GM12892 (cell line): ENCODE data around the gene OXNAD1.
A peak's percentile ranks its signal among the peaks of the same experiment; 100 is the strongest.

Source experiments
- DNase-seq: peaks from one replicate; pipeline ENCODE4 v3.0.0; 2011; ENCODE audit not compliant: insufficient read length
- FAIRE-seq: peaks from 2 replicates; lab custom pipeline; 2011; peaks lifted over from hg19 to GRCh38; lab: Jason Lieb, UNC
- POLR2A ChIP-seq: IDR thresholded peaks from 2 replicates; pipeline ENCODE4 v1.6.1; 2011; ENCODE audit warnings: low read depth, low read length, control low read depth
- POLR2AphosphoS5 ChIP-seq: IDR thresholded peaks from 2 replicates; pipeline ENCODE4 v1.6.1; 2011; ENCODE audit warnings: low read depth, low read length, control low read depth
- TAF1 ChIP-seq: IDR thresholded peaks from 2 replicates; pipeline ENCODE4 v1.6.1; 2011; ENCODE audit warnings: low read depth, mild to moderate bottlenecking, control low read depth, low read length, borderline replicate concordance

Gene OXNAD1

DNA sequence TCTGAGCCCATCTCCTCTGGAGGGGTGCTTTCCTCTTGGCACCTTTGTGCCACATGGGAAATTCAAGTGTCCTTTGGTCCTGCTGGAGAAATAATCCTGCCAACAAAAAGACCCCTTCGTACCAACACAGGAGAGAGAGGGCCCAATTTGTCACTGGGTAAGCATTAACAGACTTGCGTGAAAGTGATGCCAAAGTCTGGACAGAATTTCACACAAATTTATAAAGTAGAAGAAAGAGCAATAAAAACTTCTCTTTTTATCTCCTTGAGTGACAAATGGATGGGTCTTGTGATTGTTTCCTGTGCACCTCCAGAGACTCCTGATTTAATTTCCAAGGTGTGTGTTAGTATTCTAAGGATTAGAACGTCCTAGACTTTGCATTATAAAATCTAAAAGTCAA is 15.1 kb upstream of the OXNAD1 start:
- TF ChIP-seq POLR2AphosphoS5 (no peak), TAF1 (no peak), POLR2A (no peak)
- DNase-seq (no peak), FAIRE-seq (no peak)

DNA sequence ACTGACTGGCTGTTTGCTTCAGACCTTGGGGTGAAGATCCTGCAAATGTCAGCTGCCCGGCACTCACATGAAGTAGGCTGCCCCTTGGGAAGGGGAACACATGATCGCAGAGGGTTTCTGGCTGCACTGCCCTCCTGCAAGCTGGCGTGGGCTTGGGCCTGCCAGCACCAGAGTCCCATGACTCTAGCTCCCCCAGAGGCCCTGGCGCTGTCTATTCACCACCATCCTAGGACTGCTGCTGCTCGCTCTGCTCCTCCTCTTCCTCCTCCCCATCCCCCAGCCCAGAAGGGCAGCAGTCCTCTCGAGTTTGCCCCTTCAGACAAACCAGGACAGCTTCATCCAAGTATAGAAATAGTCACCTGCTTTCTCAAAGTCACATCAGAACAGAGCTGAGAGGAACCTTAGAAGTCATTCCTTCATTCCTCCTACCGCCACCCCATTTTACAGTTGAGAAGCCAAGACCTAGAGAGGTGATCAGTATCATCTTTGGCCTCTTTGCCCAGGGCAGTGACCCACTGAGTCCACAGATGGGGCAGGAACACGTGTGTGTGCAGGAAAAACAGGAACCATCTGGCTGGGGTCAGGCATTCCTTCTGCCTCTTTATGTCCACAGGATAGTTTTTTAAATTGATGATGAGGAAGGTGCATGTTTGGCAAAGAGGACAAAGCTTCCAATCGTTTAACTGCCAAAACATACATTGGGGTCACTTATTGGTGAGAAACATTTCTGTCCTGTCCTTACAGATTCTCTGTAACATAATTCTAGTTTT is 13.5 kb upstream of the OXNAD1 start:
- TF ChIP-seq POLR2A (no peak), POLR2AphosphoS5 (no peak), TAF1 (no peak)
- no peak for FAIRE-seq

DNA sequence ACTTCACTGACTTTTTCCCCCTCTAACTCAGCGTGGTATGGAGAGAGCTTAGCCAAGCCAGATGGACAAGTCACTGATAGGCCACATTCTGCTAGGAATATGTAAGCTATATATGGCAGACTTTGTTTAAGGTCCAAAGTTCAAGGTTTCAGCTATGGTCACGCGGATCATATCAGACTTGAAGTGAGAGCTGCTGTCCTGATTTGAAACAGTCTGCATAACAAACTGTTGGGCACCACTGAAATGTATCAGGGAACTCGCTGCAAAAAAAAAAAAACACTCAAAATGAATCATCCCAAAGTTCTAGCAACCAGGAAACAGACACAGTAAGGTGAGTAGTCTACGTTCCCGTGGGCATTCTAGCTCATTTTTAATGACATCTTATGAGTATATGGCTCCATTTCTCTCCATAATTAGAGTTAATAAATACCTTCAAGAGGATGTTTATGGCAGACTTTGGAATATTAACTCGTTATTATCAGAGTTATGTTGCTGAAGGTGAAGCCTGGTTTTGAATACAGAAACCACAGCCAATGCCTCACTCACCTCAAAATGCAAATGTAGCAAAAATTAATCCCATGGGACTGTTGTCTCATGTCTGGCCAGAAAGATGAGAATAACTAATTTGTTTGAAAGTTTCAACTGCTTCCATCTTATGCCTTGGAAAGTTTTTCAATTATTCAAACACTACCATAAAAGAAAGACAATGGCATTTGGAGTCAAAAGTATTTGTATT is 12.6 kb upstream of the OXNAD1 start:
- DNase-seq (no peak), FAIRE-seq (peak; percentile 17)
- TF ChIP-seq TAF1 (no peak), POLR2AphosphoS5 (no peak), POLR2A (no peak)

More for the DNA sequence above, 13.5 kb upstream of the OXNAD1 start:
- DNase-seq, result no peak

DNA sequence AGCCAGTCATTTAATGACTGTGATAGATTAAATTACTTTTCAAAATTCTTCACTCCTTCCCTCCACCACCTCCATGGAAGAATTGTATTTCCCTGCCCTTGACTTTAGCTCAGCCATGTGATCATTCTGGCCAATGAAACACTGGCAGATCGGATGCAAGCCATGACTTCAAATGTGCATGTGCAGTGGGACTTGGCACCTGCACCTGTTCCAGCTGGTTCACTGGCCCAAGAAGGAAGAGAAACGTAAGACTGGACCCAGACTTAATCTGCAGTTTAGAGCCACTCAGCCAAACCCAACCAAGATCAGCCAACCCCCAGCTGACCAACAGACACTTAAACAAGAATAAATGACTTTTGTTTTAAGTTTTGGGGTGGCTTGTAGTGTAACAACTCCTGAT is 12.0 kb upstream of the OXNAD1 start:
- DNase-seq, result no peak
- TF ChIP-seq POLR2A, result no peak
- no peak for FAIRE-seq

DNA sequence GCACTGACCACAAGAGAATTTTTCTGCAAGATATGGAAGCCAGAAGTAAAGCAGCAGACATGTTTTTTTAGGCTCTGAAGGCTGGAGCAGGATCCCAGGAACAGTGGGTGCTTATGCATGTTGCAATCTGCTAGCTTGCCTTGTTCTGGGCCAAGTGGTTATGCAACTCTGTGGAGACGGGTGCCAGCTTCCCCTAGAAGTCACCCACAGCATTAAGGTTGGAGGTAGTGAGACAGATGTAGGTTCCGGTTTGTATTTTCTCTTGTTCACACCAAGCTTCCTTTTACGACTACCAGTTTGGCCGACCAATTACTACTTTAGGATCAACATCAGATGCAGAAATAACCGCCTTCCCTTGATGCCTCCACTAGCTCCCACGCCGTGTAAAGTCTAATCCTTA is 11.4 kb upstream of the OXNAD1 start:
- FAIRE-seq (no peak), DNase-seq (no peak)
- TF ChIP-seq POLR2AphosphoS5 (no peak), TAF1 (no peak), POLR2A (no peak)

DNA sequence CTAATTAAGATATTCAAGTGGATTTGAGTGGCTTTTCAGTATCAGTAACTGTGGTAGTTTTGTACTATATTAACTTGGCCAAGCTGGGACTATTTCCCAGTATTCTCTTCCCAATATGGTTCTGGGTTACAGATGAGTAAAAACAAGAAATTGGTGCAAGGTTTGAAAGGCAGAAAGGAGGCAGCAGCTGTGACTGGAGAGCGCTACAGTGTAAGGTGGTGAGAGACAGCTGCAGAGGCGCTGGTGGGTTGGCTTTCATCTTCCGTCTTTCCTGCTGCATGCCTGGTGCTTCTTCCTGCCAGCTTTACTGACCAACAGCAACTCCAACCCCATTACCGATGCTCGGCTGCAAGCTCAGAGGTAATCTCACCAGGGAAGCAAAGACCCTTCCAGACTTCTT is 10.1 kb upstream of the OXNAD1 start:
- DNase-seq (no peak), FAIRE-seq (peak; percentile 64)

DNA sequence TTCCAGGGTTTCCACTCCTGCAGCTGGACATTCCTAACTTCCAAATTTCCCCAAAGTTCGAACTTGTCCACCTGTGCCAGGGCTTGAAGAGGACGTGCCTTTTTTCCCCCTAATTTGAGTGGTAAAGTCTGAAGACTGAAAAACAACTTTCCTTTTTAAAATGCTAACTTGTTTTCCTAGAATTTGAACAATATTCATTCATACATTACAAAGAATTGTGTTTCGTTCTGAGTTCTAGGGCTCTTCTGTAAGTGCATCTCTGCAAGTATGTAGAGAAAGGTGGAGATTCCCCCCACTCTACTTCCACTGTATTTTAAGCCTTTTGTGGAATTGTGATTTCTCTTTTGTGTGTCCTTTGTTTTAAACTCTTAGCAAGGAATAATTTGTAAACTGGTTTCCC is 9.7 kb upstream of the OXNAD1 start:
- TF ChIP-seq TAF1 (no peak), POLR2AphosphoS5 (no peak), POLR2A (no peak)
- no peak for DNase-seq
- FAIRE-seq, result no peak

More for the DNA sequence above, 10.1 kb upstream of the OXNAD1 start:
- no peak for TF ChIP-seq TAF1
- TF ChIP-seq POLR2A, result no peak
- TF ChIP-seq POLR2AphosphoS5, result no peak

DNA sequence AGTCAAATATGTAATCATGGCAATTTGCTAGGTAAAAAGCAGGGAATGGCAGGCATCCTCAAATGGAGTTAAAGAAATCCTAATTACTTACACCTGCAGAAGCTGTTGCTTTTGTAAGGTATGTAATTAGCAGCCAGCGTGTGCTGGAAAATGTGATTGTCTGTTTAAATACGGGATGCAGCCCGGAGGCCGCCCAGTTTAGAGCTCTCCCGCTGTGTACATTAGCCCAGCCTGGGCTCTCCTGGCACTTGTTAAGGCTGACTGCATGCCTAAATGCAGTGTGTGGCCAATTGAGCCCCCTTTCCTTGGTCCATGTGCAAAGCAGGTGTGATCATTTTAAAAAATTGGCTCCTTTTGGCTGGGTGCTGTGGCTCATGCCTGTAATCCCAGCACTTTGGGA is 9.3 kb upstream of the OXNAD1 start:
- FAIRE-seq (no peak), DNase-seq (no peak)
- TF ChIP-seq POLR2AphosphoS5 (no peak), POLR2A (no peak), TAF1 (no peak)

DNA sequence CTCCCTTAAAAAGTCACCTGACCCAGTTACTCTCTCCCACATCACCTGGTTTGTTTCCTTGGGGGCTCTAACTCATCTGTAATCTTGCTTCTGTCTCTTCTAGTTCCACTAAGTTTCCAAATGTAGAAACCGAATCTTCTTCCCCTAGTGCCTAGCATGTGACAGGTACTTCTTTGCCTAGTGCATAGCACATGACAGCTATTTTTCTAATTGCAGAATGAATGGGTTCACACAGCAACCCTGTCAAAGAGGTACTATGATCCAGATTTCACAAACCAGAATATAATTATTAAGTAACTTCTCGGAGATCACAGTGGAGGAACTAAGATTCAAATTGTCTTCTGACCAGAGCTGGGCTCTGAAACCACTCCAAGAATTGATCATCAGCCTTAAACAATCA is 7.7 kb upstream of the OXNAD1 start:
- DNase-seq (no peak), FAIRE-seq (no peak)
- TF ChIP-seq POLR2A (no peak), TAF1 (no peak), POLR2AphosphoS5 (no peak)

DNA sequence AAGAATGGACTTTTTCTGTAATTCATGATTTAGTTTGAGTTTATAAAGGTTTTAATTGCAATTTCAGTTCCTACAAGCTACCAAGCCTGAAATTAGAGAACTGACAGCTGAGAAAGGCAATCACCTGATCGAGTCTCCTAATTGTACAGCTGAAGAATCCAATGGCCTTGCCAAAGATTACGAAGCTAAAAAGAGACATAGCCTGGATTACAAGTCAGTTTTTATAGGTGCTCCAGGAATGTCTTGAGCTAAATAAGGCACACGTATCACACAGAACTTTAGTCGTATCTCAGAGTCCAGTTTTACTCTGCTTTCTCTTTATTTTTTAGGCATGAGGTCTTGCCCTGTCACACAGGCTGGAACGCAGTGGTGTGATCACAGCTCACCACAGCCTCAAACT is 6.8 kb upstream of the OXNAD1 start:
- no peak for DNase-seq
- FAIRE-seq, result no peak
- TF ChIP-seq TAF1 (no peak), POLR2AphosphoS5 (no peak), POLR2A (no peak)

DNA sequence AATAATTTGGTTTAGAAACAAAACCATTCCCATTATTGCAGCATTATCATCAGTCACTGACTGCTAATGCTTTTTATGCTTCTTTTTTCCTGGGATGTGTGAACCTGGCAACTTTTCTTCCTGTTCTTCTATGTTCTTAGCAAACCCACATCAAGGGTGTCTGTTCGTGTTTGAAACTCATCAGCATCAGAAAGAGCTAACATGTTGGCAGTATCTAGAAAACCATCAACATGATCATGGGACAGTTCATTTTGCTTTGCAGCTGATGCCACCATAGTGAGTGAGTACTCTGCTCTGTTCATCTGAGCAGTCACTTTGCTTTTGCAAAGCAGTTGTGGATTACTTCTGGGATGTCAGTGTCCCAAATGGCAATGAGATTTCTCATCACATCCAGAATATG is 6.1 kb upstream of the OXNAD1 start:
- FAIRE-seq, result no peak
- no peak for TF ChIP-seq POLR2AphosphoS5
- no peak for TF ChIP-seq TAF1
- no peak for TF ChIP-seq POLR2A
- DNase-seq, result no peak

DNA sequence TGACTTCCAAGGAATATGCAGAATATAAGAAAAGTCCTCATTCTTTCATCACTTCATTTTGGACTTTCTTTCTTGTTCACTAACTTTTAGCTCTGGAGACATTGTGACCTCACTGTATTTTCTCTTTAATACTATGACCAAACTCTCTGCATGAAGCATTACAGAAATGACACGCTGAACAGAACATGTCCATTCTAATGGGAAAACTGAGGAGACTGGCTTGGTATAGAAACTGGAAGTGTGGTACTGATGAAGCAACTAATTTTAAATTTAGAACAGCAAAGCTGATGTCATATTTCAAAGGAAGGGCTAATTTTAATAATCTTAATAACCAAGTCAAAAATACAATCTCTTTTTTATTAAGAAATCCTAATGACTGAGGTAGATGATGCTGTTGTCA is 5.0 kb upstream of the OXNAD1 start:
- no peak for FAIRE-seq
- TF ChIP-seq POLR2A (no peak), TAF1 (no peak), POLR2AphosphoS5 (no peak)

More for the DNA sequence above, 5.0 kb upstream of the OXNAD1 start:
- DNase-seq, result no peak
